Neural cell (in vitro differentiated cells): ENCODE measurements around the gene PTCH2. TPM values are rescaled to one million over a fixed set of nuclear protein-coding genes. Genes with fewer than 3 reads are reported as not detected.

Experiments
- H2AFZ ChIP-seq: fragments of 200-600, 300-800 bp; sonication (generic), shearing (Covaris generic); 2 replicates; pipeline ENCODE4 v1.6.0; 2014; ENCODE audit warnings: low read depth, mild to moderate bottlenecking, antibody characterized with exemption, low read length, moderate library complexity
- H3F3A ChIP-seq: fragments of 200-600 bp; shearing (Covaris generic); 2 replicates; pipeline ENCODE4 v1.6.1; 2016; ENCODE audit warnings: mild to moderate bottlenecking, moderate library complexity, mixed read lengths, antibody characterized with exemption, low read length; ENCODE audit not compliant: insufficient read depth, poor library complexity, severe bottlenecking
- H3K27ac ChIP-seq: fragments of 200-600, 300-800 bp; sonication (generic), shearing (Covaris generic); 2 replicates; pipeline ENCODE4 v1.5.1; 2014; ENCODE audit warnings: mild to moderate bottlenecking, low read length, moderate library complexity
- H3K27me3 ChIP-seq: fragments of 300-800, 200-600 bp; sonication (generic), shearing (Covaris generic); 2 replicates; pipeline ENCODE4 v1.6.0; 2014; ENCODE audit warnings: mild to moderate bottlenecking, low read depth, low read length, moderate library complexity; ENCODE audit not compliant: insufficient read depth
- H3K36me3 ChIP-seq: fragments of 300-800, 200-600 bp; sonication (generic), shearing (Covaris generic); 2 replicates; pipeline ENCODE4 v1.5.1; 2014; ENCODE audit warnings: mild to moderate bottlenecking, antibody characterized with exemption, low read length, moderate library complexity; ENCODE audit not compliant: insufficient read depth
- H3K4me2 ChIP-seq: fragments of 300-800, 200-600 bp; sonication (generic), shearing (Covaris generic); 2 replicates; pipeline ENCODE4 v1.6.0; 2014; ENCODE audit warnings: mild to moderate bottlenecking, low read length
- H3K4me3 ChIP-seq: fragments of 300-800, 200-600 bp; sonication (generic), shearing (Covaris generic); 2 replicates; pipeline ENCODE4 v1.5.1; 2014; ENCODE audit warnings: mild to moderate bottlenecking, low read length, moderate library complexity
- H3K79me2 ChIP-seq: fragments of 200-600 bp; shearing (Covaris generic); replicated peaks from 2 replicates; pipeline ENCODE4 v1.6.0; 2014; ENCODE audit warnings: mild to moderate bottlenecking, low read length, moderate library complexity; ENCODE audit not compliant: insufficient read depth
- H3K9ac ChIP-seq: fragments of 300-800, 200-600 bp; sonication (generic), shearing (Covaris generic); 2 replicates; pipeline ENCODE4 v1.6.1; 2016; ENCODE audit warnings: mild to moderate bottlenecking, low read length, mixed read lengths
- H3K9me2 ChIP-seq: fragments of 200-600 bp; shearing (Covaris generic); 2 replicates; pipeline ENCODE4 v1.6.1; 2016; ENCODE audit warnings: mild to moderate bottlenecking, low read length, mixed read lengths; ENCODE audit not compliant: insufficient read depth
- H3K9me3 ChIP-seq: fragments of 200-600, 300-800 bp; sonication (generic), shearing (Covaris generic); 2 replicates; pipeline ENCODE4 v1.6.1; 2016; ENCODE audit warnings: mild to moderate bottlenecking, mixed run types, low read length, moderate library complexity, mixed read lengths
- H4K20me1 ChIP-seq: fragments of 200-600 bp; shearing (Covaris generic); 2 replicates; pipeline ENCODE4 v1.6.1; 2016; ENCODE audit warnings: mild to moderate bottlenecking, mixed run types; ENCODE audit not compliant: insufficient read depth
- CTCF ChIP-seq: fragments of 450-650 bp; IDR thresholded peaks from 2 replicates; pipeline ENCODE4 v1.5.1; 2014; ENCODE audit warnings: antibody characterized with exemption, mild to moderate bottlenecking, moderate library complexity; ENCODE audit not compliant: poor library complexity, severe bottlenecking
- EP300 ChIP-seq: fragments of 450-650 bp; conservative IDR thresholded peaks from 2 replicates; pipeline ENCODE4 v1.6.1; 2014; ENCODE audit warnings: antibody characterized with exemption, mild to moderate bottlenecking, moderate library complexity; ENCODE audit not compliant: poor library complexity, severe bottlenecking
- EZH2 ChIP-seq: fragments of 200-600, 300-800 bp; shearing (Covaris generic), sonication (generic); IDR thresholded peaks from 2 replicates; pipeline ENCODE4 v1.6.1; 2014; ENCODE audit warnings: antibody characterized with exemption, low read length, borderline replicate concordance, mild to moderate bottlenecking; ENCODE audit not compliant: insufficient read depth, poor library complexity, severe bottlenecking
- MXI1 ChIP-seq: fragments of 450-650 bp; conservative IDR thresholded peaks from 2 replicates; pipeline ENCODE4 v1.6.1; 2014; ENCODE audit warnings: antibody characterized with exemption, mild to moderate bottlenecking; ENCODE audit not compliant: poor library complexity, severe bottlenecking
- POLR2AphosphoS5 ChIP-seq: IDR thresholded peaks from 2 replicates; pipeline ENCODE4 v1.6.1; 2012
- RAD21 ChIP-seq: fragments of 450-650 bp; conservative IDR thresholded peaks from 2 replicates; pipeline ENCODE4 v1.6.1; 2014; ENCODE audit warnings: antibody characterized with exemption, mild to moderate bottlenecking, moderate library complexity
- REST ChIP-seq: IDR thresholded peaks from 2 replicates; pipeline ENCODE4 v1.6.1; 2012; ENCODE audit warnings: borderline replicate concordance
- SMC3 ChIP-seq: fragments of 450-650 bp; conservative IDR thresholded peaks from 2 replicates; pipeline ENCODE4 v1.6.1; 2014; ENCODE audit warnings: antibody characterized with exemption, mild to moderate bottlenecking, moderate library complexity; ENCODE audit not compliant: poor library complexity
- TAF1 ChIP-seq: IDR thresholded peaks from 2 replicates; pipeline ENCODE4 v1.6.1; 2012; ENCODE audit warnings: low read depth
- polyA plus RNA-seq: library from polyadenylated mRNA; depleted of rRNA; stranded (reverse); fragments of >200 nt; gene quantifications from 2 replicates; pipeline ENCODE4 v1.2.3, GENCODE V29; 2014

Gene PTCH2
- polyA plus RNA-seq, 1 donor from 2014 or later: 1.3 TPM

DNA sequence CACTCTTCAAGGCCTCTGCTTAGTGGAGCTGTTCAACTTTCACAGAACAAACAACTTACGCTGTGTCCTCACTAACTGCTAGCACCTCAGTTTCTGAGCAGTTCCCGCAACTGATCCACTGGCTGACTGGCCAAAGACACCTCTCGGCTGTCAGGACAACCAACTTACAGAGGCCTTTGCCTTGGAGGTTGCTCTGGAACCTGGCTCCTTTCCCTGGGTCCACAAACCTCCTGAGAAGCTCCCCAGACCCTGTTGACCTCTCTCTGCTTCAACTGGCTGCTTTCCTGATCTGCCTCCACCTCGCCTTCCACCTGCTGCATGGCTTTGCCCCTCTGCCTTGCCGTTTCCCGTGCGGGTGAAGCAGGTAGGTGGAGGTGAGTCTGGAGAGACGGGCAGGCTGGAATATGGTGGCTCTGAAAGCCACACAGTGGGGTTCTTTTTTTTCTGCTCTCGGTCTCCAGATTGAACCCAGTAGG lies 21.8 kb downstream of the PTCH2 start:
- Histone ChIP-seq H3K9ac (no peak overlapping the region), H3K36me3 (no peaks in the 10 kb centered on the region), H3K79me2 (no peaks in the 10 kb centered on the region), H3K4me3 (no peak overlapping the region), H4K20me1 (no peaks in the 10 kb centered on the region), H3K4me2 (no peak overlapping the region), H2AFZ (no peak overlapping the region), H3K9me2 (no peaks in the 10 kb centered on the region), H3K27ac (no peak overlapping the region), H3K9me3 (peaks cover 2% of the 10 kb centered on the region), H3F3A (no peaks in the 10 kb centered on the region), H3K27me3 (peaks cover 15% of the 10 kb centered on the region)
- TF ChIP-seq EP300 (no peak), TAF1 (no peak)

- Histone ChIP-seq H3K4me3 (no peak overlapping the region), H3K27me3 (peaks cover 15% of the 10 kb centered on the region), H3K9ac (no peak overlapping the region), H3K9me3 (peaks cover 2% of the 10 kb centered on the region), H3F3A (no peaks in the 10 kb centered on the region), H2AFZ (no peak overlapping the region), H3K9me2 (no peaks in the 10 kb centered on the region), H3K4me2 (no peak overlapping the region), H3K36me3 (no peaks in the 10 kb centered on the region), H3K79me2 (no peaks in the 10 kb centered on the region), H3K27ac (no peak overlapping the region), H4K20me1 (no peaks in the 10 kb centered on the region)
- TF ChIP-seq MXI1: no peak
- TF ChIP-seq TAF1: no peak
- no peak for TF ChIP-seq POLR2AphosphoS5
- TF ChIP-seq REST: no peak
- no peak for TF ChIP-seq SMC3
- no peak for TF ChIP-seq RAD21
- no peak for TF ChIP-seq EZH2
- TF ChIP-seq CTCF: no peak
- no peak for TF ChIP-seq EP300
Measured at GRCh38 chr1:44820328-44821239, 22.5 kb downstream of the PTCH2 start.
